Dermis microvascular lymphatic vessel endothelial cell (primary cell): Measurements from ENCODE around the gene EDIL3. TPM values are rescaled to one million over a fixed set of nuclear protein-coding genes. Genes with fewer than 3 reads are reported as not detected.
A peak's percentile ranks its signal among the peaks of the same experiment; 100 is the strongest.

Experiments
- DNase-seq, 2 donors: peaks; one replicate each; pipeline versions ENCODE4 v3.0.0 to v3.0.0-alpha.2; 2010; ENCODE audit warnings: low read depth in 2 of 2
- total RNA-seq: library from RNA; depleted of rRNA; stranded (reverse); fragments of >200 nt; gene quantifications from 2 replicates; pipeline ENCODE4 v1.2.1, GENCODE V29; 2014

Gene EDIL3
- total RNA-seq: under 0.01 TPM in 2 replicates

- DNase-seq: peak in 1 of 2 donors; percentile 64
Observed at GRCh38 chr5:84384604-84385575, at the start of gene EDIL3. TSS of gene EDIL3 (minus strand) at chr5:84384880. CDS start at chr5:84384374, 506 bp downstream.

- DNase-seq: peak in 1 of 2 donors; percentile 7
Observed at GRCh38 chr5:84433461-84433860, 48.8 kb upstream of the EDIL3 start.

GRCh38 chr5:84430863-84431663 is 46.4 kb upstream of the EDIL3 start:
- no peak for DNase-seq

- DNase-seq: no peak
Observed at GRCh38 chr5:84430079-84430478, 45.4 kb upstream of the EDIL3 start.

- no peak for DNase-seq
Observed at GRCh38 chr5:84425365-84425881, 40.7 kb upstream of the EDIL3 start.

GRCh38 chr5:84419742-84420141 is 35.1 kb upstream of the EDIL3 start:
- no peak for DNase-seq

- no peak for DNase-seq
Observed at GRCh38 chr5:84411832-84412605, 27.3 kb upstream of the EDIL3 start.

GRCh38 chr5:84406111-84406510 is 21.4 kb upstream of the EDIL3 start:
- DNase-seq: no peak

GRCh38 chr5:84403773-84404172 is 19.1 kb upstream of the EDIL3 start:
- peak in 1 of 2 donors; percentile 31 for DNase-seq

- no peak for DNase-seq
Observed at GRCh38 chr5:84397385-84397784, 12.7 kb upstream of the EDIL3 start.

- DNase-seq: peak in 1 of 2 donors; percentile 87
Observed at GRCh38 chr5:84393969-84394368, 9.3 kb upstream of the EDIL3 start.

- DNase-seq: no peak
Observed at GRCh38 chr5:84392836-84393235, 8.2 kb upstream of the EDIL3 start.

GRCh38 chr5:84385705-84386104 is 1.0 kb upstream of the EDIL3 start:
- no peak for DNase-seq

- DNase-seq: peak in 1 of 2 donors; percentile 15
Observed at GRCh38 chr5:84383816-84384603, 670 bp downstream of the EDIL3 start.

- DNase-seq: no peak
Observed at GRCh38 chr5:84383296-84383815, 1.3 kb downstream of the EDIL3 start.

GRCh38 chr5:84382363-84383295 is 2.1 kb downstream of the EDIL3 start:
- peak in 1 of 2 donors; percentile 45 for DNase-seq

GRCh38 chr5:84381502-84382362 is 2.9 kb downstream of the EDIL3 start:
- DNase-seq: no peak

- no peak for DNase-seq
Observed at GRCh38 chr5:84379749-84380148, 4.9 kb downstream of the EDIL3 start.
